GM21723 (cell line): ENCODE data around the gene ZNF138.
"Not testable (repeated sequence)": the region's sequence is repeated elsewhere in the genome, so short reads cannot be mapped to it uniquely, and the experiment has no call there.

Source experiments
- ATAC-seq: cut with Tn5 transposase; IDR thresholded peaks from one replicate; pipeline ENCODE4 v1.9.1; 2021; ENCODE audit warnings: mild to moderate bottlenecking, moderate library complexity; ENCODE audit not compliant: unreplicated experiment

The ZNF138 gene

GRCh38 chr7:64794171-64794844, at the start of gene ZNF138:
Gene ZNF138 (plus strand): TSS chr7:64794428. CDS start chr7:64794569, 141 bp downstream.
- ATAC-seq: peak; percentile 100

GRCh38 chr7:64744680-64745079, 49.5 kb upstream of the ZNF138 start:
- no peak for ATAC-seq

- ATAC-seq: no peak
Measured at GRCh38 chr7:64747802-64748201, 46.4 kb upstream of the ZNF138 start.

- no peak for ATAC-seq
Measured at GRCh38 chr7:64753032-64753431, 41.2 kb upstream of the ZNF138 start.

GRCh38 chr7:64755865-64756264, 38.4 kb upstream of the ZNF138 start:
- no peak for ATAC-seq

- ATAC-seq: no peak
Measured at GRCh38 chr7:64758151-64758550, 36.1 kb upstream of the ZNF138 start.

- no peak for ATAC-seq
Measured at GRCh38 chr7:64768824-64769223, 25.4 kb upstream of the ZNF138 start.

- no peak for ATAC-seq
Measured at GRCh38 chr7:64774204-64774842, 19.9 kb upstream of the ZNF138 start.

- ATAC-seq: no peak
Measured at GRCh38 chr7:64775289-64775688, 18.9 kb upstream of the ZNF138 start.

GRCh38 chr7:64784842-64785241, 9.4 kb upstream of the ZNF138 start:
- not testable (repeated sequence) for ATAC-seq

GRCh38 chr7:64787295-64787694, 6.9 kb upstream of the ZNF138 start:
- no peak for ATAC-seq

- ATAC-seq: not testable (repeated sequence)
Measured at GRCh38 chr7:64789241-64789640, 5.0 kb upstream of the ZNF138 start.

GRCh38 chr7:64793106-64793755, 997 bp upstream of the ZNF138 start:
- no peak for ATAC-seq

GRCh38 chr7:64795176-64795575, 948 bp downstream of the ZNF138 start:
- no peak for ATAC-seq

- ATAC-seq: not testable (repeated sequence)
Measured at GRCh38 chr7:64799169-64799568, 4.9 kb downstream of the ZNF138 start.

GRCh38 chr7:64802699-64803098, 8.5 kb downstream of the ZNF138 start:
- ATAC-seq: no peak

GRCh38 chr7:64807731-64808365, 13.6 kb downstream of the ZNF138 start:
- ATAC-seq: no peak

- no peak for ATAC-seq
Measured at GRCh38 chr7:64811767-64812166, 17.5 kb downstream of the ZNF138 start.

GRCh38 chr7:64830926-64831325, 36.7 kb downstream of the ZNF138 start:
- ATAC-seq: no peak

GRCh38 chr7:64832136-64832535, 37.9 kb downstream of the ZNF138 start:
- ATAC-seq: no peak

GRCh38 chr7:64834989-64835388, 40.8 kb downstream of the ZNF138 start:
- no peak for ATAC-seq

- ATAC-seq: not testable (repeated sequence)
Measured at GRCh38 chr7:64835856-64836255, 41.6 kb downstream of the ZNF138 start.
